Activated B cell treated with CpG ODN at 0.5 μM for 24 hours (primary cell): Measurements from ENCODE around the gene MAN2B1. TPM values are rescaled to one million over a fixed set of nuclear protein-coding genes. Genes with fewer than 3 reads are reported as not detected.
A peak's percentile ranks its signal among the peaks of the same experiment; 100 is the strongest.

ENCODE experiments used
- ATAC-seq: fragments of 200-7000 bp; cut with Tn5 transposase; one replicate; pipeline ENCODE4 v1.10.0; 2021; ENCODE audit warnings: low read depth, mild to moderate bottlenecking, moderate library complexity
- CTCF ChIA-PET: fragments of 350-600 bp; sonication (Branson Sonifier 250); formaldehyde crosslinking; loops from one replicate; lab custom pipeline; 2021; ENCODE audit warnings: antibody characterized with exemption; lab: Charles Lee
- POLR2A ChIA-PET: fragments of 350-600 bp; sonication (Branson Sonifier 250); formaldehyde crosslinking; loops from one replicate; lab custom pipeline; 2021; ENCODE audit warnings: antibody characterized with exemption; lab: Charles Lee
- DNase-seq: peaks from one replicate; pipeline ENCODE4 v3.0.0; 2022
- H3K27ac Mint-ChIP-seq: one replicate; pipeline ENCODE4 v1.8.0; 2020; ENCODE audit warnings: mixed read lengths
- H3K27me3 Mint-ChIP-seq: one replicate; pipeline ENCODE4 v1.8.0; 2021; ENCODE audit warnings: mixed read lengths
- H3K36me3 Mint-ChIP-seq: one replicate; pipeline ENCODE4 v1.8.0; 2021; ENCODE audit warnings: low read depth, mixed read lengths
- H3K4me1 Mint-ChIP-seq: one replicate; pipeline ENCODE4 v1.8.0; 2021; ENCODE audit warnings: mixed read lengths
- H3K4me3 Mint-ChIP-seq: one replicate; pipeline ENCODE4 v1.8.0; 2020; ENCODE audit warnings: mild to moderate bottlenecking, mixed read lengths
- H3K9me3 Mint-ChIP-seq: one replicate; pipeline ENCODE4 v1.8.0; 2020; ENCODE audit warnings: mixed read lengths
- CTCF ChIP-seq: fragments of 200-600 bp; IDR thresholded peaks from one replicate; pipeline ENCODE4 v1.8.0; 2022; ENCODE audit warnings: antibody characterized with exemption, mild to moderate bottlenecking
- intact Hi-C: fragments of 100-400 bp; cut with micrococcal nuclease; formaldehyde crosslinking; loops from one replicate; pipeline ENCODE4 v1.15.1; 2024
- total RNA-seq: library from RNA; stranded (reverse); gene quantifications from 2 replicates; pipeline ENCODE4 v1.2.3, GENCODE V29; 2022

Gene MAN2B1
- total RNA-seq, 1 donor from 2014 or later = 291 TPM

- DNase-seq (no peak), ATAC-seq (no peak)
- TF ChIP-seq CTCF = no peak
- Mint-ChIP-seq H3K36me3 (peaks cover 50% of the 10 kb centered on the region), H3K27me3 (no peaks in the 10 kb centered on the region), H3K27ac (peak overlapping the region; percentile 100), H3K9me3 (no peaks in the 10 kb centered on the region), H3K4me3 (peak overlapping the region; percentile 97), H3K4me1 (peaks cover 56% of the 10 kb centered on the region)
- intact Hi-C loops = no loop called here
- ChIA-PET POLR2A (interaction anchor here (0.6 to 5.4 kb wide), 11 partner anchors 11 to 119 kb away, joined by 4 to 51 read pairs (median 5); partner anchors contain the start of genes DHPS, FBXW9, TNPO2 and ZNF490), CTCF (interaction anchor here (9.7 kb wide), 1 partner anchor 108 kb away, joined by 67 read pairs; no protein-coding TSS in a partner anchor)
Measured at GRCh38 chr19:12670159-12670928, 3.8 kb upstream of the MAN2B1 start.

- ATAC-seq (peak; percentile 10), DNase-seq (peak; percentile 70)
- H3K9me3 Mint-ChIP-seq = no peaks in the 10 kb centered on the region
- H3K27ac Mint-ChIP-seq = peak overlapping the region; percentile 100
- H3K4me3 Mint-ChIP-seq = peak overlapping the region; percentile 97
- H3K36me3 Mint-ChIP-seq = peaks cover 50% of the 10 kb centered on the region
- intact Hi-C loops = loop anchor here (1.0 to 5.0 kb wide), 5 partner anchors 12 to 745 kb away; partner anchors contain the start of genes DHPS, TNPO2, ZNF563 and ZNF700
- ChIA-PET CTCF (interaction anchor here (1.2 to 9.7 kb wide), 2 partner anchors 106 to 107 kb away, joined by 3 to 67 read pairs; no protein-coding TSS in a partner anchor), POLR2A (interaction anchor here (0.5 to 5.4 kb wide), 19 partner anchors 12 to 229 kb away, joined by 3 to 51 read pairs (median 5); partner anchors contain the start of genes DHPS, FBXW9, JUNB and TNPO2)
- no peak for TF ChIP-seq CTCF
- H3K4me1 Mint-ChIP-seq = peaks cover 64% of the 10 kb centered on the region
- H3K27me3 Mint-ChIP-seq = no peaks in the 10 kb centered on the region
Measured at GRCh38 chr19:12669270-12670158, 3.0 kb upstream of the MAN2B1 start.

GRCh38 chr19:12668932-12669269 is 2.4 kb upstream of the MAN2B1 start:
- ChIA-PET CTCF (interaction anchor here (1.2 to 1.5 kb wide), 2 partner anchors 29 to 105 kb away, joined by 3 to 4 read pairs; no protein-coding TSS in a partner anchor), POLR2A (interaction anchor here (0.5 to 5.4 kb wide), 18 partner anchors 11 to 228 kb away, joined by 3 to 51 read pairs (median 6); partner anchors contain the start of genes DHPS, FBXW9, JUNB and TNPO2)
- peak overlapping the region; percentile 100 for H3K27ac Mint-ChIP-seq
- TF ChIP-seq CTCF = no peak
- H3K9me3 Mint-ChIP-seq = no peaks in the 10 kb centered on the region
- intact Hi-C loops = loop anchor here (1.0 to 5.0 kb wide), 5 partner anchors 12 to 744 kb away; partner anchors contain the start of genes DHPS, TNPO2, ZNF563 and ZNF700
- peaks cover 68% of the 10 kb centered on the region for H3K4me1 Mint-ChIP-seq
- ATAC-seq = no peak
- DNase-seq = no peak
- H3K4me3 Mint-ChIP-seq = peak overlapping the region; percentile 97
- H3K27me3 Mint-ChIP-seq = no peaks in the 10 kb centered on the region
- H3K36me3 Mint-ChIP-seq = peaks cover 50% of the 10 kb centered on the region

GRCh38 chr19:12668346-12668745 is 1.8 kb upstream of the MAN2B1 start:
- no peak for TF ChIP-seq CTCF
- ChIA-PET CTCF (interaction anchor here (1.2 to 1.5 kb wide), 2 partner anchors 28 to 105 kb away, joined by 3 to 4 read pairs; no protein-coding TSS in a partner anchor), POLR2A (interaction anchor here (0.5 to 5.4 kb wide), 10 partner anchors 10 to 123 kb away, joined by 3 to 51 read pairs (median 6); partner anchors contain the start of genes DHPS, JUNB, TNPO2 and ZNF490)
- ATAC-seq = no peak
- Mint-ChIP-seq H3K27ac (peak overlapping the region; percentile 100), H3K4me1 (peaks cover 74% of the 10 kb centered on the region), H3K9me3 (no peaks in the 10 kb centered on the region), H3K4me3 (peak overlapping the region; percentile 97), H3K36me3 (peaks cover 50% of the 10 kb centered on the region), H3K27me3 (no peaks in the 10 kb centered on the region)
- no peak for DNase-seq
- intact Hi-C loops = loop anchor here (2.0 to 5.0 kb wide), 4 partner anchors 54 to 744 kb away; partner anchors contain the start of genes TNPO2, ZNF563 and ZNF700
